Pulmonary artery endothelial cell (primary cell): ENCODE results near the gene TBX20. TPM values are rescaled to one million over a fixed set of nuclear protein-coding genes. Genes with fewer than 3 reads are reported as not detected.
"Not testable (repeated sequence)": the region's sequence is repeated elsewhere in the genome, so short reads cannot be mapped to it uniquely, and the experiment has no call there.

Experiments
- DNase-seq: peaks from one replicate; pipeline ENCODE4 v3.0.0-alpha.2; 2011; ENCODE audit warnings: low read depth, low spot score
- total RNA-seq: library from RNA; depleted of rRNA; stranded (reverse); fragments of >200 nt; gene quantifications from 2 replicates; pipeline ENCODE4 v1.2.3, GENCODE V29; 2014

Gene TBX20
- total RNA-seq, 1 donor from 2014 or later, result 5.9 TPM

DNA sequence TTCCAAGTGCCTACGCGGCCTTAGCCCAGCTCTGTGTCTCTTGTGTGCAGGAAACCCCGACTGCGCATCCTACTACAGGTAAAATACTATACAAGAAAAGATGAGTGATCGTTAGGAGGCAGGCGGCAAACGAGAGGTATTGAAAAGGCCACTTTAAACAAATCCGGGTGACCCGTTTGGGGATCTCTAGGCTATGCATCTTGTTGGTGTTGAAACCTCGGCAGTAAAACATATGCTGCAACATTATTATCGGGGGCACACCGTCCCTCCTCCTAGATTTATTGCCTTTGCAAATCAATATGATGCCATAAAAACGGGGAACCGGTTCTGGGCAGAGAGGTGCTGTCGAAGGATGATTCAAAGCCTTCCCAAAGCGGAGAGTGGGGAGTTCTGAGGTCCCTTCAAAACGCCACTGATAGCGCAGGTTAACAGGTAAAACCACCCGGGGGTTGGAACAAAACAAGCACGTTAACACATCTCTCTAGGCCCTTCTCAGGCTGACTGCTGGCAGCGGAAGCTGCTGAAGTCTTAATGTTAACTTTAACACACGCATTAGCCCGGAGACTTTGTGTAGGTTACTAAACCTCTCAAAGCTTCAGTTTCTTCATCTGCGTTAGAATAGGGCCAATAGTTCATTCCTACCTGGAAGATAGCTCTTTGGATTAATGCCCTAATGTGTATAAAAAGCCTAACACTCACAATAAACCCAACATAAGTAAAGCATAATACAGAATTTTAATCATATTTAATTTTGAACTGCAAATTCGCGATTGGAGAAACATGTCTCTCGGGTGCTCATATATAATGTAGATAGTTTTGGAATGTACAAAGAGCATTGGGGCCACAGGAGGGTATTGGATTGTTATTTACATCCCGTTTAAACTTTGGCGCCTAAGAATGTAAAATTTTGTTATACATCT lies 2.6 kb upstream of the TBX20 start:
- DNase-seq, result no peak

DNA sequence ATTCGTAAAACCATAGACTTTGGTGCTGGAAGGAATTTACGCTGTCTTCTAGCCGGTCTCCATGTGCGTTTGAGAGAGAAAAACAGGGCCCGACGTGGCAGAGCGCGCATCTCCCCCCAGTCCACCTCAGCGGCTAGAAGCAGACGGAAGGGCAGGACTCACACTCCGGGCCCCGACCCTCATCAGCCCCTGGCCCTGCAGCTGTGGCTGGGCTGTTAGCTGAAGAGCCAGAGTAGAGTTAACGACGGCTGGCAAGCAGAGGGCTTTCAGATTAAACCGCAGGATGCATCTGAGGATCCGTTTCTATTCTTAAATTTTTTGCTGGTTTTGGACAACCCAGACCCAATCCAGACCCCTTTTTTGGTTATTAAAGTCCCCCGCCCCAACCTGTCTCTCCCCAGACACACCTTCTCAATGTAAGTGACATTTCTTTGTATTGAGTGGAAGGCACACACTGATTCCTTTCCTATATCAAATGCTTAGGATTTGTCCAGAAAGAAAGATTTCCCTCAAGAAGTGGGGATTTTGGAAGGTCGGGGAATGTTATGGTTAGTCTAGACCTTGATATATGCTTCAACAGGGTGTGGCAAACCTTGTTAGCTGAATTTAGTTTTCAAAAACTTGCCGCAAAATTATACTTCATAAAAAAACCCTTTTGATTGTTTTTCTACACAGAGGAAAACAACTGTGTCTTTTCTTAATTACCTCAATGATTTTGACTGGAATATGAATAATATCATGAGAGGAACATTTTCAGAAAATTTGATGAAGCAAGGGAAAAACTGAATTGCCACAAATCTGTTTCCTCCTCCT lies 1.7 kb upstream of the TBX20 start:
- DNase-seq, result no peak

DNA sequence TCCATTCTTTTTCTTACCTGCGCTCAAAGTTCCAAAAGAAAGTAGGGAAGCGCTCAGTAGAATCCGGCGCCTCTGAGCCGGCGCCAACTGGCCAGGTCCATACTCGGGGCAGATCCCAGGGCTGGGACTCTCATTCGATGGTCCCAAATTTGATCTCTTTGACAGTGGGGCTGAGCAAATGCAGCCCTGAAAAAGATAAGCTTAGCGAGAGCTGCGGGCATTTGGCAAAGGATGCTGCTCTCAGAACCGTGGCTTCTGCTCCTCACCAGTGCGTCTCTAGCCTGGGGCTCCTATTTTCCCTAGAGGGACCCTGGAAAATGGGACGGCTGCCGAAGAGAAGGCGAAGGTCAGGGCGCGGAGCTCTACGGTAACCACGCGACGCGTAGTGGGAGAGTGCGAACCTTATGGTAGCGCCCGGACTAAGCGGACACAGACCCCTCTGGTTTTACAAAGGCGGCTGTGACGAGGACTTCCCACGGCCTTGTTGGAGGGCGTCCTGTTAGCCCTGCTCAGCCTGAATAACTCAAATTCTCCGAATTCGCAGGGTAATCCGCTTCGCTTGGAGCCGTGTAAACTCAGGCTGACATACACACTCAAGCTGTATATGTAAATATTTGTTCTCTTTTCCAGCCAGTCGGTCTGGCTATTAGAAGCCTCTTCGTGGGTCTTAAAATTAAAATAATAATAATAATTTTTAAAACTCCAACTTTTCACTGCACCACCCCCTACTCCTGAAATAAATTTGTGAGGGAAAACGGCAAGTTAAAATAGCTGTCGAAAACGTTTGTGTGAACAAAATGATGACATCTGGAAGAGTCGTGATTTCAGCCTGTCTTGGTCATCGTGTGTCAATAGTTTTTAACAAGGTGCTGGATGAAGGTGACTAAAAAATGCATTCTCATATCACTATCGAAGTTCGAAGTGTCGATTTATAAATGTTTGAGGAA lies 869 bp upstream of the TBX20 start:
- DNase-seq, result no peak

DNA sequence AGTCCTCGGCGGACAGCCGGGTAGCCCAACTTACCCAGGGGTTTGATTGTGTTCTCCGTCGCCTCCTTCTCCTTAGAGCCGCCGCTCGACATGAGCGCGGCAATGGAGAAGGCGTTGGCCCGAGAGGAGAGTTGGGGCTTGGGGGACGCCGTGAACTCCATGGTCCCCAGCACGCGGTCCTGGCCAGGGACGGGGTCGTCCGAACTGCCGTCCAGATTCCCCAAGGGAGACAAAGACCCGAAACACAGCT lies 515 bp downstream of the TBX20 start:
- no peak for DNase-seq

DNA sequence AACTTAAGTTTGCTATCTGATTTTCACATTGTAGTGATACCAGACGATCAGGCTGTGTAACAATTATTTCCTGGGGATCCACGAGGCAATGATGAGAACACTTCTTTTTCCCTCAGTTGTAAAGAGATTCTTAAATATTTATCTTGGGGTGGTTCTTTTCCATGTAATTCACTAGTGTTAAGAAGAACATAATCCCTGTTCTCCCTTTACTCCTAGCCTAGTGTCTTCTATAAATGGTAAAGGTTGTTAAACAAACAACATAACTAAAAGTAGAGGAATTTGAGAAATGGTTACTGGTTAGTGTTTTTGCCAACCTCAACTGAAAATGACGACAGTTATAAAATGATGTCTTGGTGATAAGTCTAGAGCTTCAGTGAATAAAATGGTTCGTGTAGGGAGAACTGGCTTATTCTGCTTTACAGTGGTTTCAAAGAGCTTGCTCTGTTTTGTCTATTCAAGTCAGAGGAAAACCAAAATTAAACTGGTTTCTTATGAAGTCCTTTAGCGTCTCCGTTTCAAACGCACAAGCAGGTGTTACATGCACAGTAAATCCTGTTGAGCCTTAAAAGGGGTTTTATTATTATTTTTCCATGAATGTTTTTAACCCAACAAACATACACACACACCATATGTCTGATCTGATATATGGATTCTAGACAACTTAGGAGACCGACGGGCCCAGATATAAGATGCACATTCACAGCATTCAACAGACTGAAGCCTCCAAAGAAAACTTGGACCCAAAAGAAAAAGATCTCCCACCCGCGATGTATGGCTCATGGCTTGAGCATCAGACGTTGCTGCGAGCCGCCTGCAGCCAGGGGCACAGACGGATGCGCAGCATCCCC lies 1.1 kb downstream of the TBX20 start:
- DNase-seq, result no peak

DNA sequence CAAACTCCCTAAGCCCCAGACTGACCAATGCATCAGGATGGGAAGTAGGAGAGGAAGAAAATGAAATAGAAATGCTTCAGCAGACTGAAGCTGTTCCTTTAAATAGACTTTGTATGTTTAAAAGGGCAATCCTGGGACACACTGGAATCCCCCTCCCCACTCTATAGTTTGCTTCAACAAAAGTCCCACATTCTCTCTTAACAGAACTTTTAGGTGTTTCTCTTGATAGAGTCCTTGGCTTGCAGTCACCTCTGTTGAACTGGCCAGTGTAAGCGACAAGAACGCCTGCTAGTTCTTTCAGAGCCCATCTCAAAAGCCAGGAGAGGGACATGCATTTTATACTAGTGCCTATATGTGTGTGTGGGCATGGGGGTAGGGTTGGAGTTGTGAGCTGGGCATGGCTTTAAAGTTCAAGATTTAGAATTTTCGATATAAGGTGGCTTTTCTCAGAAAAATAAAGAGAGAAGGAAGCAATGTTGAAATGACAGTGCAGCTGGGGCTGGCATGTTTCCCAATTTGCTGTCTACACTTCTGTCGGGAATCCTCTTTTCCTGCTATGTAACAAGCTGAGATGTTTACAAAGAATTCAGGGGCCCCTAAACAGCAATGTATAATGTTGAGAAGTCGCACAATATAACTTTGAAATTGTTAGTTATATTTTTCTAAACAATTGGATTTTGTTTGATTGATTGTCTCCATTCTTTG lies 2.1 kb downstream of the TBX20 start:
- no peak for DNase-seq

GRCh38 chr7:35250941-35251340 lies 3.0 kb downstream of the TBX20 start:
- no peak for DNase-seq

- DNase-seq, result no peak
Measured at GRCh38 chr7:35250452-35250851, 3.4 kb downstream of the TBX20 start.

GRCh38 chr7:35249537-35249907 lies 4.4 kb downstream of the TBX20 start:
- no peak for DNase-seq

- DNase-seq, result no peak
Measured at GRCh38 chr7:35248576-35249536, 5.0 kb downstream of the TBX20 start.

GRCh38 chr7:35246819-35247218 lies 7.1 kb downstream of the TBX20 start:
- no peak for DNase-seq

DNA sequence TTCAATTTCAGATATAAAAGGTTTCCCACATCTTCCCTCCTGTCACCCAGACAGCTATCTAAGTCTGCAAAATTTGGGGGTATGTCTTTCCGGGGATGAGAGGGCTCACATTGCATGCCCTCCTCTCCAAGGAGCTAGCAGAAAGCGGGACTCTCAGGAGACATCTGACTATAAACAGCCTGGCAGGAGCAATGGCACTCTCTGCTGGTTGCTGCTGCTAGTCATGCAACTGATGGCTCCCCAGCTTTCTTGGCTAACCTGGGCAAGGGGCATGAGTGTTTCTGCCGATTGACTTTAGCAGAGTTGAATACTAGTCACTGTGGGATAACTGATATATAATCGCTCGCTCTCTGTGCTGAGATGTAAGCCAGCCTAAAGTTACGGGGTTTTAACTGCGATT lies 12.0 kb downstream of the TBX20 start:
- DNase-seq, result no peak

DNA sequence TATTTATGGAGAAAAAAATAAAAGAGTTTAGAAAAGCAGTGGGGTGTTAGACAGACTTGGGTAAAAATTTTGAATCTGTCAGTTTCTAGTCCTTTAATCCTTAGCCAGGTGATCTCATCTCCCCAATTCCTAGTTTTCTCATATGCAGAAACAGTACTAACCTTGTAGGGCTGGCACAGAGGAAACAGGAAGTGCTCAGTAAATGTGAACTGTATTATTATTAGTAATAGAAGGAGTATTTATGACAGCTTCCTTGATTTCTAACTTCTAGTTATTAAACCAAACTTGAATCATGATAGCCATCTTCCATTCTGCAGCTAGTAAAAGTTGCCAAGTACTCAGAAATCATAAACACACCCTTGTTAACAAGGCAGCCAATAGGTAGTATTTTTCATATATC lies 12.5 kb downstream of the TBX20 start:
- no peak for DNase-seq

GRCh38 chr7:35241008-35241407 lies 12.9 kb downstream of the TBX20 start:
- DNase-seq, result not testable (repeated sequence)

DNA sequence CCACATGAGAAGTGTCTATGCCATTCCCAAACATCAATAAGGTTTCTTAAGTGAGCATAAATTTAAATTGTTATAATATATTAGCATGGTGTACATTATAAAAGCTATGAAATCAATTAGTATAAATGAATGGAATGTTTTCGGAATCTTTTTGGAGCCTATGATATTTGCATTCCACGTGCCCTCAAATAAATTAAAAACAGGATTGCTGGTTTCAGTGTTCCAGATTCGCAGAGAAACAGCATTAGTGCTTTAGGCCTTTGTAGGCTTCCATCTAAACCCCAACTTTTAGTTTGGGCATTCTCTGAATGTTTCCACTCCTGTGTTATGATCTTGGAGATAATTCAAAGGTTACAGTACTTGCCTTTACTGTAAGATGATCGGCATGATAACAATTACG lies 15.4 kb downstream of the TBX20 start:
- DNase-seq, result not testable (repeated sequence)

GRCh38 chr7:35232994-35233393 lies 20.9 kb downstream of the TBX20 start:
- no peak for DNase-seq

DNA sequence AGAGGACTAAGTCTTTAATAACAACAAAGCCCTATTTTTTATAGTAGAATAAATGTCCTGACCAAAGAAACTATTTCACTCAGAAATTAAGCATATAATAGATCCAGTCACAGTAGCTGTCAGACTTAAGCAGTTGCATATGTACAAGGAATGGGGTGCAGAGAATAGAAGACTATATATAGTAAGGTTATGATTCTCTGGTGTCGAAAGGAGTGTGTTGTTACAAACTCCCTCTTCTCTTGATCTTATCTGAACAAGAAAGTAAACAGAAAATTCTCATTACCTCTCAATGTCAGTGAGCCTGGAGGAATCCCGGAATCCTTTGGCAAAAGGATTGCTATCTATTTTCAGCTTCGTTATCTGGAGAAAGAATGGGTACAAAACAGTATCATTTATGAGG lies 22.7 kb downstream of the TBX20 start:
- DNase-seq, result not testable (repeated sequence)

GRCh38 chr7:35229116-35229780 lies 24.7 kb downstream of the TBX20 start:
- DNase-seq, result not testable (repeated sequence)
